WERI-Rb-1 (cell line): Measurements from ENCODE around the gene MAP9.

Source experiments
- DNase-seq: peaks from one replicate; pipeline ENCODE4 v3.0.0-alpha.2; 2020
- H3K27ac ChIP-seq: fragments of 250-450 bp; sonication (Bioruptor Pico); 2 replicates; pipeline ENCODE4 v1.5.1; 2020; ENCODE audit warnings: mild to moderate bottlenecking, moderate library complexity
- H3K27me3 ChIP-seq: fragments of 250-450 bp; sonication (Bioruptor Pico); 2 replicates; pipeline ENCODE4 v1.5.1; 2021; ENCODE audit warnings: mild to moderate bottlenecking, low read depth, moderate library complexity; ENCODE audit not compliant: insufficient read depth, severe bottlenecking
- H3K36me3 ChIP-seq: fragments of 250-450 bp; sonication (Bioruptor Pico); 2 replicates; pipeline ENCODE4 v1.5.1; 2020; ENCODE audit warnings: mild to moderate bottlenecking, moderate library complexity
- H3K4me3 ChIP-seq: 2 replicates; pipeline ENCODE4 v1.5.1; 2011; ENCODE audit warnings: low read depth, mild to moderate bottlenecking, control low read depth, low read length
- H3K9me3 ChIP-seq: fragments of 250-450 bp; sonication (Bioruptor Pico); 2 replicates; pipeline ENCODE4 v1.5.1; 2021; ENCODE audit warnings: mild to moderate bottlenecking, moderate library complexity; ENCODE audit not compliant: severe bottlenecking
- TF ChIP-seq, protein P1 (sequence below): IDR thresholded peaks from 2 replicates; pipeline ENCODE4 v1.5.1; 2011; ENCODE audit warnings: low read depth, mild to moderate bottlenecking, control low read depth, inconsistent platforms, low read length

The MAP9 gene

DNA sequence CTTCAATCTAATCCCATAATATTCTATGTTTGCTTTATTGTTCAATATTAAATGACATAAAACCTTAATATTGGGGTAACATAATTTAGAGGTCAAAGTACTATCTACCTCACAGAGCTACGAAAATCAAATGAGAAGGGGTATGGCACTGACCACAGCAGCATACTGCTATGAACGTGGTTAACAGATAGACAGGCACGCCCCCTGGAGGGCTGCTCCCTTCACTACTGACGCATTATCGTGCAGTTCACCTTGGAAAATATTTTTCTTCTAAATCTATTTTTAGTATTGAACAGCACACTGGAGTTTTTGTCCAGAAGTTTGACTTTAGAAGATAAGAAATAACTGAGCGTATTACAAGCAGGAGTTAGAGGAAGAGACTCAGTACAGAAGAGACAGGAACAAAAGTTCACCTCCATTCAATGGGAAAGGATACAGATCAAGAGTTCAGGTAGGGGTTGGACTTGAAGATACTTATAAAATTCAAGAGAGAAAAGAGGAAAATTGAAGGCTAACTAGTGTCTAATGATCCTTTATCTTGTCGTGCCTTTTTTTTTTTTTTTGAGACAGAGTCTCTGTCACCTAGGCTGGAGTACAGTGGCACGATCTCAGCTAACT lies 22.7 kb downstream of the MAP9 start:
- no peaks in the 10 kb centered on the region for H3K9me3 ChIP-seq
- TF ChIP-seq, protein P1, sequence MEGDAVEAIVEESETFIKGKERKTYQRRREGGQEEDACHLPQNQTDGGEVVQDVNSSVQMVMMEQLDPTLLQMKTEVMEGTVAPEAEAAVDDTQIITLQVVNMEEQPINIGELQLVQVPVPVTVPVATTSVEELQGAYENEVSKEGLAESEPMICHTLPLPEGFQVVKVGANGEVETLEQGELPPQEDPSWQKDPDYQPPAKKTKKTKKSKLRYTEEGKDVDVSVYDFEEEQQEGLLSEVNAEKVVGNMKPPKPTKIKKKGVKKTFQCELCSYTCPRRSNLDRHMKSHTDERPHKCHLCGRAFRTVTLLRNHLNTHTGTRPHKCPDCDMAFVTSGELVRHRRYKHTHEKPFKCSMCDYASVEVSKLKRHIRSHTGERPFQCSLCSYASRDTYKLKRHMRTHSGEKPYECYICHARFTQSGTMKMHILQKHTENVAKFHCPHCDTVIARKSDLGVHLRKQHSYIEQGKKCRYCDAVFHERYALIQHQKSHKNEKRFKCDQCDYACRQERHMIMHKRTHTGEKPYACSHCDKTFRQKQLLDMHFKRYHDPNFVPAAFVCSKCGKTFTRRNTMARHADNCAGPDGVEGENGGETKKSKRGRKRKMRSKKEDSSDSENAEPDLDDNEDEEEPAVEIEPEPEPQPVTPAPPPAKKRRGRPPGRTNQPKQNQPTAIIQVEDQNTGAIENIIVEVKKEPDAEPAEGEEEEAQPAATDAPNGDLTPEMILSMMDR, result peak; percentile 89
- no peaks in the 10 kb centered on the region for H3K27me3 ChIP-seq
- H3K27ac ChIP-seq, result no peak overlapping the region
- no peak overlapping the region for H3K4me3 ChIP-seq
- DNase-seq, result peak; percentile 81
- H3K36me3 ChIP-seq, result peaks cover 7% of the 10 kb centered on the region

DNA sequence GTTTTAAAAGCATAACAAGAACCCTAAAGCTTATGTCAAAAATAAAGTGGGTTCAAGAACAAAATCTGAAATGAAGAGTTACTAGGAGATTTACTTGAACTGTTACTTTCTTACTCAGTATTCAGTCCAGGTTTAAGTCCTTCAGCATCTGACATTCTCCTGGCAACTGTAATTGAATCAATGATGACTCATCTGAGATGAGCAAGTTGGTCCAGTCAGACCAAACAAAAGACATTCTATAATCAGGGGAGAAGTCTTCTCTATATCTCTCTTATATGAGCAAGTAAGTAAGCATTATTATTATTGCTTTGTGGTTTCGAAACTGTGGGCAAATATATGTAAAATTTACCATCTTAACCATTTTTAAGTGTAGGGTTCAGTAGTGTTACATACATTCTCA lies 34.6 kb downstream of the MAP9 start:
- Histone ChIP-seq H3K4me3 (no peak overlapping the region), H3K27ac (no peak overlapping the region), H3K27me3 (no peaks in the 10 kb centered on the region), H3K36me3 (peaks cover 17% of the 10 kb centered on the region), H3K9me3 (no peaks in the 10 kb centered on the region)
- TF ChIP-seq, protein P1, result no peak
- no peak for DNase-seq

DNA sequence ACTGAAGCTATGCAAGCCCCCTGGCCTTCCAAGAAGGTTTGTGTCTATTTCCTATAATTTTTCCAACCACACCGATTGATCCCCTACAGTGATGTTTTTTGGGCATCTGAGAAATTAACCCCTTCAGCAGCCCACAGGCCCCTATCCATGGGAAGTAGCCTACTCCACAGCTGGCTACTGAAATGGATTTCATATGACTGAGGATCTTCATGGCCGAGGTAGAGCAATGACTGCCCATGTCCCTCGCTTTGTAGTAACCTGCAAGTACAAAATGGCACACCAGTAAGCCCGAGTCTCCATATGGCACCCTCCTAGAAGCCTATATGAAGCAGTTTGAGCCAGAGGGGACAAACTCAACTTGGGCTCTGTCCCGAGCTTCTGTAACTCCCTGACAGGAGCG lies 36.8 kb downstream of the MAP9 start:
- no peak for DNase-seq
- 0 out of 2 replicates have a peak, but pooled peaks cover 4% of the 10 kb centered on the region for H3K36me3 ChIP-seq
- TF ChIP-seq, protein P1, result no peak
- no peaks in the 10 kb centered on the region for H3K9me3 ChIP-seq
- no peak overlapping the region for H3K4me3 ChIP-seq
- no peak overlapping the region for H3K27ac ChIP-seq
- H3K27me3 ChIP-seq, result no peaks in the 10 kb centered on the region

DNA sequence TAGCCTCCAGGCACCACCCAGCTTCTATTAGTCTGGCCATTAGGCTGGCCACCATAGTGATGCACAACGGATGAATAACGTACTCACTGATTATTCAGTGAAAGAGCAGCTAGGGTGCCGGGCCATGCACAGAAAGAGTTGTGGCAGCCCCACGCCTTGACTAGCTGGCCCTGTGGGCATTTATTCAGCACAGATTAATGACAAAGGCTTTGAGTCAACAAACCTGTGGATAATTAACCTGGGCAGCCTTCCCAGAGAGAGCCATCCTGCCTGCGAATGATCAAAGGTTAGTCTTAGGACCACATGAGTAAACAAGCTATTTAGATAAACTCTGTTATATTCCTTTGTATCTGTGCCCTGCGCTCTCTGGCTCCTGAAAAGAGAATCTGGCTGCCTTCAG lies 37.2 kb downstream of the MAP9 start:
- no peak overlapping the region for H3K27ac ChIP-seq

DNA sequence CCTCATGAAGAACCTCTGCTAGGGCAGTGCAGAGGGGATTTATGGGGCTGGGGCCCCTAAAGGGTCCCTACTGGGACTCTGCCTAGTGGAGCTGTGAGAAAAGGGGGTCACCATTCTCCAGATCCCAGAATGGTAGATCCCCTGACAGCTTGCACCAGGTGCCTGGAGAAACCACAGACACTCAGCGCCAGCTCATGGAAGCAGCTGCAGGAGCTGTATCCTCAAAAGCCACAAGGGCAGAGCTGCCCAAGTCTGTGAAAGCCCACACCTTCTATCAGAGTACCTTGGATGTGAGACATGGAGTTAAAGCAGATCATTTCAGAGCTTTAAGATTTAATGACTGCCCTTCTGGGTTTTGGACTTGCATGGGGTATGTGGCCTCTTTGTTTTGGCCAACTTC lies 38.6 kb downstream of the MAP9 start:
- Histone ChIP-seq H3K27me3 (no peaks in the 10 kb centered on the region), H3K36me3 (0 out of 2 replicates have a peak, but pooled peaks cover 4% of the 10 kb centered on the region), H3K9me3 (no peaks in the 10 kb centered on the region), H3K27ac (no peak overlapping the region), H3K4me3 (no peak overlapping the region)
- TF ChIP-seq, protein P1, result no peak
- no peak for DNase-seq

More for the DNA sequence above, 37.2 kb downstream of the MAP9 start:
- Histone ChIP-seq H3K4me3 (no peak overlapping the region), H3K9me3 (no peaks in the 10 kb centered on the region), H3K36me3 (0 out of 2 replicates have a peak, but pooled peaks cover 4% of the 10 kb centered on the region), H3K27me3 (no peaks in the 10 kb centered on the region)
- no peak for DNase-seq
- TF ChIP-seq, protein P1, result no peak

DNA sequence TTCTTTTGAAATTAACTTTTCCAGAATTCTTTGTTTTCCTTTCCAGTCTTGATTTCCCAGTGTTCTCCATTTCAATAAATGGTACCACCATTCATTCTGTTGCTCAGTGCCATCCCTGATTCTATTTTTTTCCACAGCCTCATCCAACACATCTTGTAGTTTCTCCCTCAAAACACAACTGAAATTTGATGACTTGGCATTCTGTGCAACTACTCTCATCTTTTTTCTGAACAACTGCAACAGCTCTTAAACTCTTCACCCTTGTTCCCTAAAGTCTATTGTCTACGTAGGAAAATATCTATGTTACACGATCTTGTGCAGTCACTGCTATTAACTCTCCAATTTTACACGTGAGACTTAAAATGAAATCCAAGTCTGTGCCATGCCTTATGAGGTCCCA lies 40.5 kb downstream of the MAP9 start:
- Histone ChIP-seq H3K9me3 (no peaks in the 10 kb centered on the region), H3K27me3 (no peaks in the 10 kb centered on the region), H3K36me3 (no peaks in the 10 kb centered on the region), H3K4me3 (no peak overlapping the region), H3K27ac (no peak overlapping the region)
- TF ChIP-seq, protein P1, result no peak
- DNase-seq, result no peak
